ENCODE results near the gene FAM120B.
"Not testable (repeated sequence)": the region's sequence is repeated elsewhere in the genome, so short reads cannot be mapped to it uniquely, and the experiment has no call there.

The FAM120B gene

GRCh38 chr6:170316071-170316470 is 9.5 kb downstream of the FAM120B start:
- Mint-ChIP-seq H3K4me1 (peaks cover 4% of the 10 kb centered on the region), H3K27me3 (no peaks in the 10 kb centered on the region), H3K4me3 (no peak overlapping the region), H3K27ac (no peak overlapping the region), H3K36me3 (peaks cover 37% of the 10 kb centered on the region), H3K9me3 (no peaks in the 10 kb centered on the region)
- CTCF ChIA-PET, result no interaction called here
- no peak for DNase-seq

- H3K27ac Mint-ChIP-seq, result no peak overlapping the region
- peaks cover 37% of the 10 kb centered on the region for H3K36me3 Mint-ChIP-seq
- H3K4me1 Mint-ChIP-seq, result peaks cover 2% of the 10 kb centered on the region
- no peak overlapping the region for H3K4me3 Mint-ChIP-seq
- H3K27me3 Mint-ChIP-seq, result no peaks in the 10 kb centered on the region
- no peaks in the 10 kb centered on the region for H3K9me3 Mint-ChIP-seq
- CTCF ChIA-PET, result no interaction called here
- DNase-seq, result no peak
These were observed 10.5 kb downstream of the FAM120B start for GRCh38 chr6:170317076-170317475.

- CTCF ChIA-PET, result no interaction called here
- H3K9me3 Mint-ChIP-seq, result no peaks in the 10 kb centered on the region
- no peak overlapping the region for H3K4me3 Mint-ChIP-seq
- no peaks in the 10 kb centered on the region for H3K27me3 Mint-ChIP-seq
- H3K4me1 Mint-ChIP-seq, result no peaks in the 10 kb centered on the region
- no peak overlapping the region for H3K27ac Mint-ChIP-seq
- peaks cover 44% of the 10 kb centered on the region for H3K36me3 Mint-ChIP-seq
- no peak for DNase-seq
These were observed 11.2 kb downstream of the FAM120B start for GRCh38 chr6:170317718-170318117.

- Mint-ChIP-seq H3K9me3 (no peaks in the 10 kb centered on the region), H3K4me3 (no peak overlapping the region), H3K36me3 (peaks cover 47% of the 10 kb centered on the region), H3K27ac (no peak overlapping the region), H3K4me1 (peaks cover 5% of the 10 kb centered on the region), H3K27me3 (no peaks in the 10 kb centered on the region)
- CTCF ChIA-PET, result no interaction called here
- no peak for DNase-seq
These were observed 22.8 kb downstream of the FAM120B start for GRCh38 chr6:170329321-170329720.

GRCh38 chr6:170335199-170335598 is 28.6 kb downstream of the FAM120B start:
- H3K27me3 Mint-ChIP-seq, H3K27ac Mint-ChIP-seq, DNase-seq, H3K4me1 Mint-ChIP-seq, CTCF ChIA-PET, H3K9me3 Mint-ChIP-seq, H3K4me3 Mint-ChIP-seq: not testable (repeated sequence)
- peaks cover 59% of the 10 kb centered on the region for H3K36me3 Mint-ChIP-seq

GRCh38 chr6:170344631-170345576 is 38.3 kb downstream of the FAM120B start:
- H3K9me3 Mint-ChIP-seq, result no peaks in the 10 kb centered on the region
- peak overlapping the region; percentile 80 for H3K27ac Mint-ChIP-seq
- CTCF ChIA-PET, result interaction anchor here (0.6 kb wide), 1 partner anchor 376 kb away, joined by 3 read pairs; no protein-coding TSS in a partner anchor

GRCh38 chr6:170345662-170346061 is 39.1 kb downstream of the FAM120B start:
- peak; percentile 24 for DNase-seq
- Mint-ChIP-seq H3K27ac (peak overlapping the region; percentile 80), H3K9me3 (peaks cover 1% of the 10 kb centered on the region), H3K4me1 (peaks cover 35% of the 10 kb centered on the region), H3K36me3 (peaks cover 64% of the 10 kb centered on the region), H3K4me3 (no peak overlapping the region), H3K27me3 (no peaks in the 10 kb centered on the region)
- CTCF ChIA-PET, result no interaction called here

More at GRCh38 chr6:170344631-170345576, 38.3 kb downstream of the FAM120B start:
- no peak overlapping the region for H3K4me3 Mint-ChIP-seq
- peaks cover 35% of the 10 kb centered on the region for H3K4me1 Mint-ChIP-seq
- peaks cover 63% of the 10 kb centered on the region for H3K36me3 Mint-ChIP-seq
- no peak for DNase-seq
- no peaks in the 10 kb centered on the region for H3K27me3 Mint-ChIP-seq

- CTCF ChIA-PET, result no interaction called here
- no peak overlapping the region for H3K4me3 Mint-ChIP-seq
- peaks cover 74% of the 10 kb centered on the region for H3K36me3 Mint-ChIP-seq
- H3K27ac Mint-ChIP-seq, result peak overlapping the region; percentile 59
- H3K9me3 Mint-ChIP-seq, result peaks cover 11% of the 10 kb centered on the region
- no peak for DNase-seq
- peaks cover 35% of the 10 kb centered on the region for H3K4me1 Mint-ChIP-seq
- H3K27me3 Mint-ChIP-seq, result no peaks in the 10 kb centered on the region
These were observed 40.1 kb downstream of the FAM120B start for GRCh38 chr6:170346649-170347048.

- DNase-seq, result no peak
- no peak overlapping the region for H3K4me3 Mint-ChIP-seq
- peaks cover 74% of the 10 kb centered on the region for H3K36me3 Mint-ChIP-seq
- CTCF ChIA-PET, result no interaction called here
- H3K4me1 Mint-ChIP-seq, result peaks cover 35% of the 10 kb centered on the region
- peaks cover 16% of the 10 kb centered on the region for H3K9me3 Mint-ChIP-seq
- H3K27ac Mint-ChIP-seq, result peak overlapping the region; percentile 59
- no peaks in the 10 kb centered on the region for H3K27me3 Mint-ChIP-seq
These were observed 40.5 kb downstream of the FAM120B start for GRCh38 chr6:170347091-170347490.

GRCh38 chr6:170347975-170348374 is 41.4 kb downstream of the FAM120B start:
- no peak for DNase-seq
- no peak overlapping the region for H3K27ac Mint-ChIP-seq
- H3K4me1 Mint-ChIP-seq, result peaks cover 35% of the 10 kb centered on the region
- peaks cover 22% of the 10 kb centered on the region for H3K9me3 Mint-ChIP-seq
- H3K27me3 Mint-ChIP-seq, result no peaks in the 10 kb centered on the region
- H3K4me3 Mint-ChIP-seq, result no peak overlapping the region
- CTCF ChIA-PET, result no interaction called here
- H3K36me3 Mint-ChIP-seq, result peaks cover 75% of the 10 kb centered on the region

- Mint-ChIP-seq H3K4me1 (peaks cover 11% of the 10 kb centered on the region), H3K9me3 (peaks cover 26% of the 10 kb centered on the region), H3K36me3 (peaks cover 54% of the 10 kb centered on the region)
- not testable (repeated sequence) for DNase-seq, H3K27me3 Mint-ChIP-seq, H3K27ac Mint-ChIP-seq, H3K4me3 Mint-ChIP-seq
- CTCF ChIA-PET, result interaction anchor here (0.7 kb wide), 1 partner anchor 16 kb away, joined by 3 read pairs; no protein-coding TSS in a partner anchor
These were observed 44.9 kb downstream of the FAM120B start for GRCh38 chr6:170351456-170351855.

- CTCF ChIA-PET, H3K4me3 Mint-ChIP-seq: not testable (repeated sequence)
These were observed 48.6 kb downstream of the FAM120B start for GRCh38 chr6:170355190-170355589.

GRCh38 chr6:170355661-170356060 is 49.1 kb downstream of the FAM120B start:
- H3K4me3 Mint-ChIP-seq, result no peak overlapping the region
- H3K27ac Mint-ChIP-seq, result no peak overlapping the region
- DNase-seq, result no peak
- CTCF ChIA-PET, result no interaction called here
- H3K36me3 Mint-ChIP-seq, result peaks cover 41% of the 10 kb centered on the region
- no peaks in the 10 kb centered on the region for H3K27me3 Mint-ChIP-seq
- peaks cover 24% of the 10 kb centered on the region for H3K9me3 Mint-ChIP-seq
- no peaks in the 10 kb centered on the region for H3K4me1 Mint-ChIP-seq

More at GRCh38 chr6:170355190-170355589, 48.6 kb downstream of the FAM120B start:
- not testable (repeated sequence) for DNase-seq, H3K27me3 Mint-ChIP-seq, H3K27ac Mint-ChIP-seq, H3K4me1 Mint-ChIP-seq
- peaks cover 26% of the 10 kb centered on the region for H3K9me3 Mint-ChIP-seq
- H3K36me3 Mint-ChIP-seq, result peaks cover 42% of the 10 kb centered on the region

- Mint-ChIP-seq H3K36me3 (peaks cover 25% of the 10 kb centered on the region), H3K27me3 (no peaks in the 10 kb centered on the region), H3K4me1 (no peaks in the 10 kb centered on the region), H3K27ac (no peak overlapping the region), H3K9me3 (peaks cover 4% of the 10 kb centered on the region), H3K4me3 (no peak overlapping the region)
- CTCF ChIA-PET, result no interaction called here
- DNase-seq, result no peak
These were observed 51.3 kb downstream of the FAM120B start for GRCh38 chr6:170357812-170358211.

GRCh38 chr6:170358496-170358895 is 51.9 kb downstream of the FAM120B start:
- no peaks in the 10 kb centered on the region for H3K27me3 Mint-ChIP-seq
- CTCF ChIA-PET, result no interaction called here
- no peak overlapping the region for H3K27ac Mint-ChIP-seq
- no peak overlapping the region for H3K4me3 Mint-ChIP-seq
- no peak for DNase-seq
- H3K36me3 Mint-ChIP-seq, result peaks cover 24% of the 10 kb centered on the region
- H3K4me1 Mint-ChIP-seq, result no peaks in the 10 kb centered on the region
- H3K9me3 Mint-ChIP-seq, result peaks cover 2% of the 10 kb centered on the region
